ENCODE results near the gene ZNF81.
"Not testable (repeated sequence)": the region's sequence is repeated elsewhere in the genome, so short reads cannot be mapped to it uniquely, and the experiment has no call there.

ZNF81 gene

DNA sequence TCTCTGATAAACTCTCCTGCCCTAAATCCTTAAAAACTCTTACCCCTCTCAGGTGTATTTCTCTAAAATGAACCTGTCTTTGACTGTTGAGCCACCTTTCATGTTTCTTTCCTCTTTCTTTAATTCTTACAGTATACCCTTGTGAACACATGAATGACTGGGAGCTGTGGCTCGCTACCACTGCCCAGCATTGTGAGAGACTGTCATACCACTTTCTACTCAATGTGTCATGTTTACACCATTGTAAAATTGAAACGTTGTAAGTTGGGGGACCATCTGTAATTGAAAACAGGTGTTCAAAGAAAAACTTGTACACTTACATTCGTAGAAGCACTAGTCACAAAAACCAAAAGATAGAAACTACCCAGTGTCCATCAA lies 100.2 kb downstream of the ZNF81 start:
- DNase-seq: no peak

DNA sequence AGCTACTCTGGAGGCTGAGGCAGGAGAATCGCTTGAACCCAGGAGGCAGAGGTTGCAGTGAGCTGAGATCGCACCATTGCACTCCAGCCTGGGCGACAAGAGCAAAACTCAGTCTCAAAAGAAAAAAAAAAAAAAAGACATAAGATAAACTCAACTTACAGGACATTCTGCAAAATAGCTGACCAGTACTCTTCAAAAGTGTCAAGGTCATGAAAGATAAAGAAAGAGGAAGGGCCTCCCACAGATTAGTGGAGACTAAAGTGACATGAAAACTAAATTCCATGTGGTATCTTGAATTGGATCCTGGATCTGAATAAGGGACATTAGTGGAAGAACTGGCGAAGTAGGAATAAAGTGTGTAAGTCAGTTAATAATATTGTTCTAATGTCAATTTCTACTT lies 103.7 kb downstream of the ZNF81 start:
- no peak for DNase-seq

DNA sequence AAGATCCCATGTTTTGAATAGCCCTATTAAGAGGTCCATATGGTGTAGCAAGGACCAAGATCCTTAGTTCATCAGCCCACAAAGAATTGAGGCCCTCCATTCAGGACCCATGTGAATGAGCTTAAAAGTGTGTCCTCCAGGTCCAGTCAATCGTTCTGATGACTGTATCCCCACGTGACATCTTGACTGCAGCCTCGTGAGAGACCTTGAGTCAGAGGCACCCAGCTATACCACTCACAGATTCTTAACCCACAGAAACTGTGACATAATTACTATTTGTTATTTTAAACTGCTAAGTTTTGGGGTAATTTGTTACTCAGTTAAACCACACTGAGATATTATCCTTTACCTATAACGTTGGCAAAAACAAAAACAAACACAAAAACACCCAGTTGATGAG lies 104.7 kb downstream of the ZNF81 start:
- no peak for DNase-seq

DNA sequence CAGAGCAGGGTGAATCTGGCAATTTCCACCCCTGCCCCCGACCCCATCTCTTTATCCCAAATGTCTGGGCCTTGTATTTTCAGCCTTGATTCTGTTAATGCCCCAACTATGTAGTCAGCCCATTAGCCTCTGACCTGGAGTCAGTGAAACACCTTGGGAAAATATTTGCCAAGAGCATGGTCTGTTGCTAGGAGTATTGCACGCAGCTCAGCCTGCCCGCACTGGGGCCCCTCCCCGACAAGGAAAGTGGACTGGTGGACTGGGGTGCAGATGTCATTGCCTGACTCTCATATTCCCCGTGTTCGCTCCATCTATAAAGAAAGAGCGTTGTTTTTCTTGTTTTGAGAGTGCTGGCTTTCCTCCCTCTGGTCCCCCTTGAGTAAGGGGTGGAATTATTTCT lies 118.6 kb downstream of the ZNF81 start:
- DNase-seq: not testable (repeated sequence)

- DNase-seq: no peak
Measured at GRCh38 chrX:47956016-47956415, 119.3 kb downstream of the ZNF81 start.

DNA sequence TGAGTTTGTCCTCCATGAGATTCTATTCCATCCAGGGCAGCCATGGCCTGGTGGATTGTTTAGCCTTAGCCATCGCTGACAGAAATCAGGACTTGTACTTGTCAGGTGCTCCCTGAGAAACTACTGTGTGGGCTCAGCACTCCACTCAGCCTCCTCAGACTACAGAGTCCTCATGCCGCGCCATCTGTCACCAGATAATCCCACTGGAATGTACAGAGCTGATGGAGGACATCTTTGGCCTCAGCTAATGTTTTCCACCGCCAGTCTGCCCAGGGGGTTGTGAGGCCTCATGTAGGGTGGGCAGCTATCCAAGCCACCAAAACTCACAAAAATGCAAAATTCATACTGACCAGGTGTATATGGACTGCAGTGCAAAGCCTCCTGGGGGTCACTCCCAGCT lies 121.5 kb downstream of the ZNF81 start:
- DNase-seq: not testable (repeated sequence)

DNA sequence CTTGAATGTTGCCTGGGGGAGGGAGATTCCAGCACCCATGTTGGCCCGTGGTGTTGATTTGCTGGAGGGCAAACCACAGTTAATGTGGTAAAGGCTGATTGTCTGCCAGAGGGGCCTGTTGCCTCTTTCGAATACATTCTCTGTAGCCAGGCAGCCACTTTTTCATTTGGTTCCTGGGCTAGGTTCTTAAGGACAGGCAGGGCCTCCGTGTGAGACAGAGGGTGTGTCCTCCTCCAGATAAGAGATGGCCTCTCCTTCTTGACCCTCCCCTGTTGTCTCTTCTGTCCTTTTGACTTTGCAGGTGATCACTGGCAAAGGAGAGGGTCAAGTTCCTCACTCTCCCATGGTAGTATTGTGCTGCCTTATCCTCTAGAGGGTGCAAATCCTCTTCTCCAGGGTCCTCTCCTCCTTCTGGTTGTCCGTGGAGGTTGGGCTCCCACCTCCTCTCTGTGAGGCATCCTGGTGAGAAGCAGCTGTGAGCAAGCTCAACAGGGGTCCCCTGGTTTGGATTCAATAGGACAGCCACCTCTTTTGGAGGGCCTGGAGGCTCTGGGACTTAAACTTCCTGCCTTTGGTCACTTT lies 122.2 kb downstream of the ZNF81 start:
- DNase-seq: no peak

- DNase-seq: no peak
Measured at GRCh38 chrX:47960406-47960805, 123.7 kb downstream of the ZNF81 start.

GRCh38 chrX:47961830-47962229 lies 125.1 kb downstream of the ZNF81 start:
- not testable (repeated sequence) for DNase-seq

GRCh38 chrX:47965526-47965925 lies 128.8 kb downstream of the ZNF81 start:
- not testable (repeated sequence) for DNase-seq
